Left lung (tissue), 10 donors: ENCODE results near the gene TBC1D22B. TPM values are rescaled to one million over a fixed set of nuclear protein-coding genes. Genes with fewer than 3 reads are reported as not detected.

Source experiments
- ATAC-seq: fragments of 200-7000 bp; cut with Tn5 transposase; one replicate; pipeline ENCODE4 v1.9.1; 2020; ENCODE audit warnings: moderate library complexity
- DNase-seq, 4 donors: peaks; one replicate each; pipeline ENCODE4 v3.0.0-alpha.2; 2013 to 2020
- H3K27ac ChIP-seq, 2 donors: fragments of 200-600 bp; sonication (generic) in 1 of 2; one replicate each; pipeline versions ENCODE4 v1.5.0 to v1.8.0; 2020 to 2021
- H3K27me3 ChIP-seq, 2 donors: fragments of 200-600 bp; sonication (generic) in 1 of 2; one replicate each; pipeline versions ENCODE4 v1.5.0 to v1.8.0; 2020 to 2021
- H3K36me3 ChIP-seq, 2 donors: fragments of 200-600 bp; sonication (generic) in 1 of 2; one replicate each; pipeline versions ENCODE4 v1.5.0 to v1.8.0; 2020 to 2021
- H3K4me1 ChIP-seq, 2 donors: fragments of 200-600 bp; one replicate each; pipeline ENCODE4 v1.8.0; 2021
- H3K4me3 ChIP-seq, 2 donors: fragments of 200-600 bp; sonication (generic) in 1 of 2; one replicate each; pipeline versions ENCODE4 v1.5.0 to v1.8.0; 2020 to 2021; ENCODE audit warnings: mild to moderate bottlenecking in 1 of 2
- H3K9me3 ChIP-seq, 2 donors: fragments of 200-600 bp; sonication (generic) in 1 of 2; one replicate each; pipeline versions ENCODE4 v1.5.0 to v1.8.0; 2020 to 2021
- intact Hi-C, 2 donors: fragments of 100-400 bp; cut with DNase I; formaldehyde crosslinking; loops; one replicate each; pipeline versions ENCODE4 v1.11.2 to v1.14.2; 2022
- polyA plus RNA-seq, 6 donors: library from polyadenylated mRNA; unstranded; fragments of 120-200 nt; gene quantifications; one replicate each; pipeline ENCODE4 v1.2.1, GENCODE V29; 2013; ENCODE audit not compliant: insufficient read length in 6 of 6
- total RNA-seq, 2 donors: library from RNA; stranded (reverse); fragmentation: NEBNext Ultra II Directional; extraction: Animal tissue kit (Norgen Biotek cat#: 25700); gene quantifications; one replicate each; pipeline ENCODE4 v1.2.1, GENCODE V29; 2021
- TF ChIP-seq, protein P1 (sequence below), 2 donors: fragments of 200-600 bp; sonication (generic) in 1 of 2; IDR thresholded peaks; one replicate each; pipeline versions ENCODE4 v1.5.0 to v1.8.0; 2021; ENCODE audit warnings: antibody characterized with exemption in 2 of 2
- donor health status: DM: no; HTN: yes; CAD: no.
- donor health status: DM: no; HTN: no; CAD: no.

The TBC1D22B gene
- total and polyA plus RNA-seq, 8 donors = 10.7 to 14.6 (median 12.8) TPM

DNA sequence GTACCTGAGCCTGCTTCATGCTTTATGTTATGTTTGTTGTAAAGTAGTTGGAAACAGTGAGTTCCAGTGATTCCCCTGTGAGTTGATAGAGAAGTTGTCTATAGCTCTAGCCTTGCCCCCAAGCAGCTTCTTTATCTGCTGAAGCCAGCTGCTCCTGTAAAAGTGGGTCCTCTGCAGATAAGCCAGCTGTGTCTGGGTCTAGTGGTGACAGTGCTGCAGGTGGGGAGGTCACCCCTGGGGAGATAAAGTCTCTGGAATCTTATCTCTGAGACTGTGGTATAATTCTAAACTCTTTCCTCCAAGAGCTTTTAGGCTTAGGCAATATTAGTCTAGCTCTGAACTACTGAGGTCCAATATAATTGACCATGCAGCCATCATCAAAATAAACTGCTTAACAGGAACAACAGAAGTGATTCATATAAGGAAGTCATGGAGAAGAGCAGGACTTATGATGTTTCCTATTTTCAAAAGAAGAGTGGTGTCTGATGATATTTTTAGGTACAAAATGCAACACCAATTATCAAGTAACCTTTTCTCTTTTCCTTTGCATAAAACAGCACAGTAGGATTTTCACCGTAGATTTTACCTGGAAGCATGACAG, 44.6 kb downstream of the TBC1D22B start:
- intact Hi-C loops = no loop called here

DNA sequence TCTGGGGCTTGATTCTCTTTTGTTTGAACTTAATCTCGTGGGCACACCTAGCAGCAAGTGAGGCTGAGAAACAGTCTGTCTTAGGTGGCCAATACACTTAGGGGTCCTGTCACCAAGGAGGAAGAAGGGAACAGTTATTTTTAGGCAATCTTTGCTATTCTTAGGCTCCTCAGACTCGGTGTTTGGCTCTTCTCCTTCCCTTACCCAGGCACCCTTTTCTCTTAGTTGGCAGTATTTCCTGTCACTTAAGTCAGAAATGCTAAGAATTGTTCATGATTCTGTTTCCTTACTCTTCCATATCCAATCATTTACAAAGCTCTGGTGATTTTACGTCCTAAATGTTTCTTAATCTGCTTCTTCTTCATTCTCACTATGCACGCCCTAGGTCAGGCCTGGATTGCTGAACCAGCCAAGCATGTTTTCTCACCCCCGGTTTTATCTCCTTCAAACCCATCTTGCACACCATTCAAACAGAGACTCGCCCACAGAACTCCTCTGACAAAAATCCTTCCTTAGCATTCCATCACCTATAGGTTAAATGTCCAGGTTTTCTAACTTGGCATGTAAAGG, 45.6 kb downstream of the TBC1D22B start:
- TF ChIP-seq, protein P1, sequence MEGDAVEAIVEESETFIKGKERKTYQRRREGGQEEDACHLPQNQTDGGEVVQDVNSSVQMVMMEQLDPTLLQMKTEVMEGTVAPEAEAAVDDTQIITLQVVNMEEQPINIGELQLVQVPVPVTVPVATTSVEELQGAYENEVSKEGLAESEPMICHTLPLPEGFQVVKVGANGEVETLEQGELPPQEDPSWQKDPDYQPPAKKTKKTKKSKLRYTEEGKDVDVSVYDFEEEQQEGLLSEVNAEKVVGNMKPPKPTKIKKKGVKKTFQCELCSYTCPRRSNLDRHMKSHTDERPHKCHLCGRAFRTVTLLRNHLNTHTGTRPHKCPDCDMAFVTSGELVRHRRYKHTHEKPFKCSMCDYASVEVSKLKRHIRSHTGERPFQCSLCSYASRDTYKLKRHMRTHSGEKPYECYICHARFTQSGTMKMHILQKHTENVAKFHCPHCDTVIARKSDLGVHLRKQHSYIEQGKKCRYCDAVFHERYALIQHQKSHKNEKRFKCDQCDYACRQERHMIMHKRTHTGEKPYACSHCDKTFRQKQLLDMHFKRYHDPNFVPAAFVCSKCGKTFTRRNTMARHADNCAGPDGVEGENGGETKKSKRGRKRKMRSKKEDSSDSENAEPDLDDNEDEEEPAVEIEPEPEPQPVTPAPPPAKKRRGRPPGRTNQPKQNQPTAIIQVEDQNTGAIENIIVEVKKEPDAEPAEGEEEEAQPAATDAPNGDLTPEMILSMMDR (IDR thresholded peaks at IDR 0.05) = no peak
- ATAC-seq (no peak), DNase-seq (no peak)
- Histone ChIP-seq H3K27ac (no peak overlapping the region), H3K36me3 (peaks cover 0 to 55% of the 10 kb centered on the region in 2 donors), H3K9me3 (no peaks in the 10 kb centered on the region), H3K27me3 (no peaks in the 10 kb centered on the region), H3K4me3 (no peak overlapping the region), H3K4me1 (peaks cover 0 to 4% of the 10 kb centered on the region in 2 donors)
- intact Hi-C loops = no loop called here

More for the DNA sequence above, 44.6 kb downstream of the TBC1D22B start:
- Histone ChIP-seq H3K4me1 (no peaks in the 10 kb centered on the region), H3K27me3 (no peaks in the 10 kb centered on the region), H3K27ac (no peak overlapping the region), H3K9me3 (no peaks in the 10 kb centered on the region), H3K36me3 (peaks cover 0 to 56% of the 10 kb centered on the region in 2 donors), H3K4me3 (no peak overlapping the region)
- TF ChIP-seq, protein P1 (IDR thresholded peaks at IDR 0.05) = no peak
- ATAC-seq (no peak), DNase-seq (no peak)

GRCh38 chr6:37303891-37304503, 46.4 kb downstream of the TBC1D22B start:
- peak in 1 of 4 donors; percentile 44 for DNase-seq

GRCh38 chr6:37304766-37305165, 47.2 kb downstream of the TBC1D22B start:
- no peak for DNase-seq
- peaks cover 0 to 4% of the 10 kb centered on the region in 2 donors for H3K4me1 ChIP-seq
- no peak for ATAC-seq
- intact Hi-C loops = no loop called here
- TF ChIP-seq, protein P1 (IDR thresholded peaks at IDR 0.05) = no peak
- no peak overlapping the region for H3K4me3 ChIP-seq
- H3K27me3 ChIP-seq = no peaks in the 10 kb centered on the region
- H3K9me3 ChIP-seq = no peaks in the 10 kb centered on the region
- no peak overlapping the region for H3K27ac ChIP-seq
- H3K36me3 ChIP-seq = peaks cover 0 to 52% of the 10 kb centered on the region in 2 donors

More at GRCh38 chr6:37303891-37304503, 46.4 kb downstream of the TBC1D22B start:
- no peak overlapping the region for H3K27ac ChIP-seq
- peaks cover 0 to 4% of the 10 kb centered on the region in 2 donors for H3K4me1 ChIP-seq
- peaks cover 0 to 52% of the 10 kb centered on the region in 2 donors for H3K36me3 ChIP-seq
- no peaks in the 10 kb centered on the region for H3K9me3 ChIP-seq
- H3K4me3 ChIP-seq = no peak overlapping the region
- ATAC-seq = peak; percentile 36
- intact Hi-C loops = no loop called here
- TF ChIP-seq, protein P1 (IDR thresholded peaks at IDR 0.05) = peak in 1 of 2 donors; percentile 35
- H3K27me3 ChIP-seq = no peaks in the 10 kb centered on the region

- TF ChIP-seq, protein P1 (IDR thresholded peaks at IDR 0.05) = no peak
- no peak overlapping the region for H3K27ac ChIP-seq
- ATAC-seq = no peak
- peaks cover 0 to 52% of the 10 kb centered on the region in 2 donors for H3K36me3 ChIP-seq
- peaks cover 0 to 4% of the 10 kb centered on the region in 2 donors for H3K4me1 ChIP-seq
- intact Hi-C loops = no loop called here
- H3K4me3 ChIP-seq = no peak overlapping the region
- no peaks in the 10 kb centered on the region for H3K27me3 ChIP-seq
- no peaks in the 10 kb centered on the region for H3K9me3 ChIP-seq
- DNase-seq = no peak
Observed at GRCh38 chr6:37305841-37306425, 48.4 kb downstream of the TBC1D22B start.
